Type B pancreatic cell (in vitro differentiated cells): ENCODE measurements around the gene AMBRA1. TPM values are rescaled to one million over a fixed set of nuclear protein-coding genes. Genes with fewer than 3 reads are reported as not detected.

ENCODE experiments used
- DNase-seq: peaks from one replicate; pipeline ENCODE4 v3.0.0; 2021; ENCODE audit warnings: mixed read lengths; ENCODE audit not compliant: unreplicated experiment; ENCODE audit errors: extremely low spot score
- H3K27ac Mint-ChIP-seq: 2 replicates; pipeline ENCODE4 v1.8.0; 2021; ENCODE audit warnings: mild to moderate bottlenecking, mixed read lengths
- H3K27me3 Mint-ChIP-seq: 2 replicates; pipeline ENCODE4 v1.8.0; 2021; ENCODE audit warnings: mixed read lengths
- H3K36me3 Mint-ChIP-seq: 2 replicates; pipeline ENCODE4 v1.8.0; 2021; ENCODE audit warnings: mixed read lengths
- H3K4me1 Mint-ChIP-seq: one replicate; pipeline ENCODE4 v1.8.0; 2021; ENCODE audit warnings: mixed read lengths; ENCODE audit not compliant: unreplicated experiment
- H3K4me3 Mint-ChIP-seq: 2 replicates; pipeline ENCODE4 v1.8.0; 2021; ENCODE audit warnings: mild to moderate bottlenecking, mixed read lengths
- H3K9me3 Mint-ChIP-seq: 2 replicates; pipeline ENCODE4 v1.8.0; 2021; ENCODE audit warnings: mixed read lengths
- total RNA-seq: library from RNA; stranded (reverse); gene quantifications from 2 replicates; pipeline ENCODE4 v1.2.1, GENCODE V29; 2021; ENCODE audit warnings: low replicate concordance
- TF ChIP-seq, protein P1 (sequence below): fragments of 200-600 bp; sonication (generic); conservative IDR thresholded peaks from 2 replicates; pipeline ENCODE4 v1.5.0; 2021; ENCODE audit warnings: antibody characterized with exemption, mild to moderate bottlenecking

AMBRA1 gene
- total RNA-seq, 1 donor from 2014 or later: 38.8 TPM

DNA sequence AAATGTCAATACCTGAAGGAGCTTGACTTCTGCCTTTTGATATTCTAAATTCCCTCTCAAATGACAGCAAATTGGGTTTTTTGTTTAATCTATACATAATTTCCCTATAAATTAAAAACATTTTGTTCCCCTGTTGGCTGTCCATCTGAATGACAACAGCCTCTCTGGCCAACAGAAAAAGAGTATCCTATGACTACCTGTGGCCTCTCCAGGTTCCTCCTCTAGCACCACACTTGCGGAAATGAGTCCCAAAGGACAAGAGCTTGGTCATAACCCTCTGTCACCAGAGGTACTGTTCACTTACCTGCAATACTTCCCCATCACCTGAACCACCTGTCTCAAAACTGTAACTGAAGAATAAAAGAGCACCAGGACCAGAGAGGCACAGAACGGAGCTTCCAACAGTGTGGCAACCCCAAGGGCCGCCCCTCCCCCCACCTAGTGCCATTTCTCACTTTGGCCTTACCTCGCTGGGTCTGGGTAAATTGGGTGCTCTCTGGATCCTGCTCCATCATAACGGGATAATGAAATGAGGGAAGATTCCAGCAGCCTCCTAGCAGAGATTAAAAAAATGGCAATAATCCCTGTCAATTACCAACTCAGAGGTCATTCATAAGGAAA is 81.5 kb downstream of the AMBRA1 start:
- H3K27ac Mint-ChIP-seq: no peak overlapping the region

DNA sequence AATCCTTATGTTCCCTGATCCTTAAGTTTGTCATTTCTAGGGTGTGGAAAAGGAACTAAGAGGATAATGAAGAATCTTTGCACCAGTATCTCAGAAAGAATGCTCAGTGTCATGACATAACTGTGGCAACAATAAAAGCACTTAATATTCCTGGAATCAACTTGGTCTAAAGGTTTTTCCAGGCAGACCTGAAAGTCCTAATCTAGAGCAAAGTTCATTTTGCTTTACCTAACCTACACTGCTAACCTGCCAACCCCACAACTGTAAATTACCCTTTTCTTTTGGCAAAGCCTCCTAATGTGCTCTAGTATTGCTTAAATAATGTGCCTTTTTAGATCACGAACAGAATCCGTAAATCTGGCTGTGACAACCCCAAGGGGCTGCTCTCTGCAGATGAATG is 82.5 kb downstream of the AMBRA1 start:
- H3K4me3 Mint-ChIP-seq: no peak overlapping the region
- no peaks in the 10 kb centered on the region for H3K9me3 Mint-ChIP-seq
- H3K4me1 Mint-ChIP-seq: peaks cover 17% of the 10 kb centered on the region
- no peak for DNase-seq
- H3K27ac Mint-ChIP-seq: no peak overlapping the region
- H3K36me3 Mint-ChIP-seq: peaks cover 18% of the 10 kb centered on the region
- no peaks in the 10 kb centered on the region for H3K27me3 Mint-ChIP-seq
- TF ChIP-seq, protein P1, sequence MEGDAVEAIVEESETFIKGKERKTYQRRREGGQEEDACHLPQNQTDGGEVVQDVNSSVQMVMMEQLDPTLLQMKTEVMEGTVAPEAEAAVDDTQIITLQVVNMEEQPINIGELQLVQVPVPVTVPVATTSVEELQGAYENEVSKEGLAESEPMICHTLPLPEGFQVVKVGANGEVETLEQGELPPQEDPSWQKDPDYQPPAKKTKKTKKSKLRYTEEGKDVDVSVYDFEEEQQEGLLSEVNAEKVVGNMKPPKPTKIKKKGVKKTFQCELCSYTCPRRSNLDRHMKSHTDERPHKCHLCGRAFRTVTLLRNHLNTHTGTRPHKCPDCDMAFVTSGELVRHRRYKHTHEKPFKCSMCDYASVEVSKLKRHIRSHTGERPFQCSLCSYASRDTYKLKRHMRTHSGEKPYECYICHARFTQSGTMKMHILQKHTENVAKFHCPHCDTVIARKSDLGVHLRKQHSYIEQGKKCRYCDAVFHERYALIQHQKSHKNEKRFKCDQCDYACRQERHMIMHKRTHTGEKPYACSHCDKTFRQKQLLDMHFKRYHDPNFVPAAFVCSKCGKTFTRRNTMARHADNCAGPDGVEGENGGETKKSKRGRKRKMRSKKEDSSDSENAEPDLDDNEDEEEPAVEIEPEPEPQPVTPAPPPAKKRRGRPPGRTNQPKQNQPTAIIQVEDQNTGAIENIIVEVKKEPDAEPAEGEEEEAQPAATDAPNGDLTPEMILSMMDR: no peak

More for the DNA sequence above, 81.5 kb downstream of the AMBRA1 start:
- H3K4me3 Mint-ChIP-seq: no peak overlapping the region
- TF ChIP-seq, protein P1: no peak
- H3K36me3 Mint-ChIP-seq: peaks cover 17% of the 10 kb centered on the region
- DNase-seq: no peak
- no peaks in the 10 kb centered on the region for H3K27me3 Mint-ChIP-seq
- H3K4me1 Mint-ChIP-seq: peaks cover 17% of the 10 kb centered on the region
- H3K9me3 Mint-ChIP-seq: no peaks in the 10 kb centered on the region

DNA sequence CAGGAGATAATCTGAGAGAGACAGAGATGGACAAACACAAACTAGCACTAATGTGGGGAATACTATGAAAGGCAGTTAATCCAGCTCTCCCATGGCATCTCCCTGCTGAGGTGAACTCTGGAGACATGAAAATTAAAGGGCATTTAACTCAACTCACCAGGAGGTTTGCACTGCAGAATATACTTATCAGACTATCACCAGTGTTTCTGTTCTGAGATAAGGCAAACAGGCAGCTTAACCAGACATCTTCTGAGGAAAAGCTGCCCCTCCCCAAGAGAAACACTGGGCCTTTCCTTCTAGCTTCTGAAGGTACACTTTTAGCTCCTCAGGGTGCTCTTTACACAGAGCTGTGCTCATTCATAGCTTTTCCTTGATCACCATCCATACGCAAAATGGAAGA is 85.5 kb downstream of the AMBRA1 start:
- Mint-ChIP-seq H3K4me3 (no peak overlapping the region), H3K27ac (no peak overlapping the region)

DNA sequence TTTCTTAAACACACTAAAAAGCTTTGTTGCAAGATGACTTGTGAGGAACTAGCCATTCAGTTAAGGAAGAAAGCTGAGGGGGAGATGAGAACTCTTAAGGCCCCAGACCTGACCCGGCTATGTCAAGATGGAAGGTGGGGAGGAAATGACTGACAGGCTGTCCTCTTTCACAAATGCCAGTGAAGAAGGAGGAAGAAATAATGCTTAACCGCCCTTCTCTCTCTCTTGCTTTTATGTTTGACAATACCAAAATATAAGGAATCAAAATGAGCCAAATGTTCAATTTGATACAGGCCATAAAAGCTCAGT is 87.4 kb downstream of the AMBRA1 start:
- Mint-ChIP-seq H3K4me1 (peaks cover 6% of the 10 kb centered on the region), H3K27ac (no peak overlapping the region), H3K4me3 (no peak overlapping the region), H3K27me3 (no peaks in the 10 kb centered on the region), H3K9me3 (no peaks in the 10 kb centered on the region), H3K36me3 (peaks cover 19% of the 10 kb centered on the region)
- no peak for DNase-seq
- TF ChIP-seq, protein P1: no peak

More for the DNA sequence above, 85.5 kb downstream of the AMBRA1 start:
- DNase-seq: no peak
- Mint-ChIP-seq H3K36me3 (peaks cover 18% of the 10 kb centered on the region), H3K27me3 (no peaks in the 10 kb centered on the region), H3K4me1 (peaks cover 12% of the 10 kb centered on the region), H3K9me3 (no peaks in the 10 kb centered on the region)
- TF ChIP-seq, protein P1: no peak

DNA sequence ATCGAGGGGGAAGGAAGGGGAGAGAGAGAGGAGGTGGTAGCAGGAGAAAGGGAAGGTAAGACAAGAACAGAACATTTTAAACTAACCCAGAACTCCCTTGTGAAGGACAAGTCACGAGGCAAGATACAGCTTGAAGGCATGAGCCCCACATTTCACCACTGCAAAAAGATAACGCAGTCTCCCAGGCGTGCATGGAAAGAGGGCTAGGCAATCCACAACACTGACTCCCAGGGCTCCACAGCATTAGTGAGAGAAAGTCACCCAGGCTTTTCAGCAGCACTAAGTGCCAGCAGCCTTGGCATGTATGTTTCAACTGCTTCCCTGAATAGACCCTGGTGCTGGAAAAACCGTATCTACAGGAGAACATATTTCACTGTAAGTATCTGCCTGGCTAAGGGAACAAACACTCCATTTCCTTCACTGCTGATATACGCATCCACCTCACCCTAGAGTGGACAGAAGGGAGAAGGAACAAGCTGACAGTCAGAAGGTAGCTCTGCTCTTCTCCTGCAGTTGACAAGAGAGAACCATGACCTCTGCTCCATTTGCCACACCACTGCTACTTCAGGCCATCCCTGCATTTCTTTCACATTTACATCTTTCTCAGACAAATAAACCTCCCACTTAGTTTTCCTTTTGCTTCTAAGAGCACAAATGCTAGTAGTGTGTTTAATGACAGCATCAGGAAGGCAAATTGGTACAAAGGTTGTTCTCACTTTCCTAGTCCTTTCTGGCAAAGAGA is 87.9 kb downstream of the AMBRA1 start:
- Mint-ChIP-seq H3K9me3 (no peaks in the 10 kb centered on the region), H3K4me3 (no peak overlapping the region), H3K36me3 (peaks cover 19% of the 10 kb centered on the region), H3K4me1 (peaks cover 6% of the 10 kb centered on the region), H3K27ac (no peak overlapping the region), H3K27me3 (no peaks in the 10 kb centered on the region)
- TF ChIP-seq, protein P1: no peak
- DNase-seq: no peak
